Small intestine (tissue), 7 donors: ENCODE measurements around the gene RYR2. TPM values are rescaled to one million over a fixed set of nuclear protein-coding genes. Genes with fewer than 3 reads are reported as not detected.
"Not testable (repeated sequence)": the region's sequence is repeated elsewhere in the genome, so short reads cannot be mapped to it uniquely, and the experiment has no call there.

Experiments used
- DNase-seq, 2 donors: peaks; one replicate each; pipeline versions ENCODE4 v3.0.0 to v3.0.0-alpha.2; 2013
- FAIRE-seq: peaks from 2 replicates; lab custom pipeline; 2012; peaks lifted over from hg19 to GRCh38; lab: Jason Lieb, UNC
- H3K27ac ChIP-seq, 3 donors: one replicate each; pipeline ENCODE4 v1.5.1; 2013; ENCODE audit warnings: low read length in 2 of 3, mild to moderate bottlenecking in 2 of 3, control low read depth in 1 of 3, inconsistent platforms in 1 of 3, low read depth in 1 of 3, moderate library complexity in 1 of 3
- H3K27me3 ChIP-seq, 3 donors: one replicate each; pipeline ENCODE4 v1.6.1; 2013; ENCODE audit warnings: low read length in 3 of 3, inconsistent platforms in 1 of 3; ENCODE audit not compliant: control insufficient read depth in 3 of 3, insufficient read depth in 3 of 3
- H3K36me3 ChIP-seq, 3 donors: one replicate each; pipeline ENCODE4 v1.6.1; 2013; ENCODE audit warnings: low read length in 3 of 3, inconsistent platforms in 1 of 3, low read depth in 1 of 3, mild to moderate bottlenecking in 1 of 3, moderate library complexity in 1 of 3; ENCODE audit not compliant: control insufficient read depth in 3 of 3, insufficient read depth in 2 of 3
- H3K4me1 ChIP-seq, 3 donors: one replicate each; pipeline ENCODE4 v1.6.1; 2013; ENCODE audit warnings: low read length in 2 of 3, inconsistent platforms in 1 of 3, low read depth in 1 of 3, mild to moderate bottlenecking in 1 of 3, moderate library complexity in 1 of 3; ENCODE audit not compliant: control insufficient read depth in 3 of 3, insufficient read depth in 2 of 3
- H3K4me3 ChIP-seq, 3 donors: one replicate each; pipeline ENCODE4 v1.5.1; 2013; ENCODE audit warnings: low read length in 3 of 3, control low read depth in 1 of 3, inconsistent platforms in 1 of 3, low read depth in 1 of 3, mild to moderate bottlenecking in 1 of 3, moderate library complexity in 1 of 3
- H3K9me3 ChIP-seq, 2 donors: one replicate each; pipeline ENCODE4 v1.6.1; 2013; ENCODE audit warnings: low read depth in 1 of 2, low read length in 1 of 2; ENCODE audit not compliant: control insufficient read depth in 2 of 2, insufficient read depth in 1 of 2
- WGBS, 3 donors: extraction: QIAGEN DNeasy Blood & Tissue Kit; methylation state at CpG; one replicate each; pipeline ENCODE4 v1.1.7; 2013; 5-methylcytosine and 5-hydroxymethylcytosine counted together
- polyA plus RNA-seq, 4 donors: library from polyadenylated mRNA; stranded (reverse) in 3 of 4; unstranded in 1 of 4; fragments of 200-250 nt in 3 of 4; fragments of 120-200 nt in 1 of 4; gene quantifications; one replicate each; pipeline versions ENCODE4 v1.2.1 to v1.2.3, GENCODE V29; 2013
- donor health status: healthy with polysubstance abuse.
- donor health status: control.
- donor health status: control.
- donor health status: Bipolar disorder and iron deficiency.
- donor health status: healthy.

RYR2 gene
- polyA plus RNA-seq, 4 donors = 0.22 to 1.5 (median 0.62) TPM

DNA sequence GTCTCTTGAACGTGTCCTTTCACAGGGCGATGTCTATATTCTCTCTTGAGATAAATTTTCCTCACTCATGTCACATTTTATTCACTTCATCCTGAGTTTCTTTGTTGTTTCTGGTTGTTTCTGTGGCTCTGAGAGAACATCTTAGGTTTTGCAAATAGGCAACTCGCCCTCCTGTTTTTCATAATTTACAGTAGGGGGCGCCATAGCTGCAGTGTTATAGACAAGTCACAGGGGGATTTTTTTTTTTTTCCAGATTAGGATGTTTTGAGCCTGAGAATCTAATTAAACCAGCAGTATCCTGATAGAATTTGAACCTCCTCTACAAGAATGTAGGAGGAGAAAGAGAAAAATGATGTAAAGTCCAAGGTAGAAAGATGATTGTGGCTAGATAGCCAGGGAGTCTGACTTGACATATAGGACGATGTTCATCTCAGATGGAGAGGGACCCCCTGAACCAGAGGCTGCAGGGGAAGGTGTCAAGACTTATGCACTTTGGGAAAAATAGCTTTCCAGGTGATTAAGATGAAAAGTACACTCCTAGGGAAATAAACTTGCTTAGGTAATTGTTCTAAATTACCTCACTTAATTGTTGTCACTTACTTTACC is 772.4 kb downstream of the RYR2 start:
- WGBS, 3 donors = 42 to 48% (median 47%) methylated on average over 5 of the region's 5 CpGs
- Histone ChIP-seq H3K27me3 (no peaks in the 10 kb centered on the region), H3K4me1 (no peaks in the 10 kb centered on the region), H3K9me3 (no peaks in the 10 kb centered on the region), H3K4me3 (no peak overlapping the region), H3K27ac (no peak overlapping the region), H3K36me3 (no peaks in the 10 kb centered on the region)
- DNase-seq (no peak), FAIRE-seq (no peak)

DNA sequence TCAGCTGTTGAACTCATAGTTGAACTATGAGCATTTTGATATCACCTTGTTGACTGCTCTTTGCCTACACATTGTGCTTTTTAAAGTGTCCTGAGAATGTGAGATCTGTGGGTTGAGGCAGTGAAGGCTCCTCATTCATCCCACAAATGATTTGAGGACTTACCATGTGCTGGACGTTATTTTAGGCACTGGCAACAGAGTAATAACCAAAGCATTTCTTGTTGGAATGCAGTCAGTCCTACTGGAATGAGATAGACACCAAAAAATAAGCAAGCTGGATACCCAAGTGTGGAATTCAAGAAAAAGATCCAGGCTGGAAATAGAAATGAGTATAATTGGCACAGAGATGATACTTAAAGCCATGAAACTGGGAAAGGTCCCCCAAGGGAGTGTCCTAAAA is 775.3 kb downstream of the RYR2 start:
- no peak overlapping the region for H3K27ac ChIP-seq
- no peak for DNase-seq
- no peaks in the 10 kb centered on the region for H3K9me3 ChIP-seq
- no peak for FAIRE-seq
- no peaks in the 10 kb centered on the region for H3K4me1 ChIP-seq
- no peaks in the 10 kb centered on the region for H3K27me3 ChIP-seq
- no peaks in the 10 kb centered on the region for H3K36me3 ChIP-seq
- 24 to 38% (median 37%) methylated on average over 1 of the region's 1 CpG for WGBS, 3 donors
- no peak overlapping the region for H3K4me3 ChIP-seq

DNA sequence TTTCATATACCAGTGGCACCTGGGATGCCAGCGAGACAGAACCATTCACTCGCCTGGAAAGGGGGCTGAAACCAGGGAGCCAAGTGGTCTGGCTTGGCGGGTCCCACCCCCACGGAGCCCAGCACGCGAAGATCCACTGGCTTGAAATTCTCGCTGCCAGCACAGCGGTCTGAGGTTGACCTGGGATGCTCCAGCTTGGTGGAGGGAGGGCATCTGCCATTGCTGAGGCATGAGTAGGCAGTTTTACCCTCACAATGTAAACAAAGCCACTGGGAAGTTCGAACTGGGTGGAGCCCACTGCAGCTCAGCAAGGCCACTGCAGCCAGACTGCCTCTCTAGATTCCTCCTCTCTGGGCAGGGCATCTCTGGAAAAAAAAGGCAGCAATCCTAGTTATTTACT is 778.6 kb downstream of the RYR2 start:
- H3K36me3 ChIP-seq, H3K4me1 ChIP-seq, H3K27me3 ChIP-seq, DNase-seq, FAIRE-seq, H3K4me3 ChIP-seq, H3K27ac ChIP-seq, H3K9me3 ChIP-seq: not testable (repeated sequence)
- WGBS, 3 donors = 56 to 84% (median 77%) methylated on average over 9 of the region's 9 CpGs

DNA sequence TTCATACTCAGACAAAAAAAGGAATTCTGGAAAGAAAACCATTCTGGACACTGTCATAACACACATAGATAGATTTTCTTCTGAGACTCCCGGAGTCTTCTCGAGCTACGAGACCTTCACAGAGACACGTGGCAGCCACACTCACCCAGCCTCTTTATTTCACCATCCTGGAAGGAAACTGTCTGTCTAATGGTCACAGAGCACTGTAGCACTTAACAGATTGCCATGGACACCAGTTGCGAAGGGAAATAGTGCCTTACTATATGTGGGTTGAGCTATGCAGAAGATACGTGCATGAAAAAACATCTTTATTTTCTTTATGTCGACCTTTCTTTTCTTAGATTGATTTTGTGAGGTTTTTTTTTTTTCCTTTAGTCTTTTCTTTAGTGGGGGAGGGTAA is 790.9 kb downstream of the RYR2 start:
- FAIRE-seq = no peak
- no peak overlapping the region for H3K27ac ChIP-seq
- no peak overlapping the region for H3K4me3 ChIP-seq
- peaks cover 0 to 1% (median 0%) of the 10 kb centered on the region in 3 donors for H3K27me3 ChIP-seq
- no peaks in the 10 kb centered on the region for H3K36me3 ChIP-seq
- WGBS, 3 donors = 68 to 84% (median 78%) methylated on average over 7 of the region's 7 CpGs
- H3K9me3 ChIP-seq = no peaks in the 10 kb centered on the region
- no peak for DNase-seq
- no peaks in the 10 kb centered on the region for H3K4me1 ChIP-seq

DNA sequence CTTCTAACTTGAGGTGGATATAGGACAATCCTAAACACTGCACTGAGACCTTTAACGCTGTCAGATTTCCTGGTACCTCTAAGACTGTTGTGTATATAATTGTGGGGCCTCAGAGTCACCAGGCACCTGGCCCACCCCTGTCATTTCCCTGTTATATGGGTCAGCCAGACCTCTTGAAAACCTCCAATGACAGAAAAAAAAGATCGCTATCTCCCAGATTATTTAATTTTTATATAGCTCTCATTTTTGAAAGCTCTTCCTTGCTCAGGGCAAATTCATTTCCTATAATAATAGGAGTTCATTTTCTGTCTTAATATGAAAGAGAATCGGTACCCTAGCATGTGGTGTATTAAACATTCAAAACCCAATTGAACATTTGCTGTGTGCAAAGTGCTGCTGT is 792.1 kb downstream of the RYR2 start:
- Histone ChIP-seq H3K27ac (no peak overlapping the region), H3K4me3 (no peak overlapping the region), H3K9me3 (no peaks in the 10 kb centered on the region), H3K4me1 (no peaks in the 10 kb centered on the region), H3K27me3 (peaks cover 0 to 1% (median 0%) of the 10 kb centered on the region in 3 donors), H3K36me3 (no peaks in the 10 kb centered on the region)
- WGBS, 3 donors = 77 to 87% (median 81%) methylated on average over 3 of the region's 3 CpGs
- FAIRE-seq (no peak), DNase-seq (no peak)

DNA sequence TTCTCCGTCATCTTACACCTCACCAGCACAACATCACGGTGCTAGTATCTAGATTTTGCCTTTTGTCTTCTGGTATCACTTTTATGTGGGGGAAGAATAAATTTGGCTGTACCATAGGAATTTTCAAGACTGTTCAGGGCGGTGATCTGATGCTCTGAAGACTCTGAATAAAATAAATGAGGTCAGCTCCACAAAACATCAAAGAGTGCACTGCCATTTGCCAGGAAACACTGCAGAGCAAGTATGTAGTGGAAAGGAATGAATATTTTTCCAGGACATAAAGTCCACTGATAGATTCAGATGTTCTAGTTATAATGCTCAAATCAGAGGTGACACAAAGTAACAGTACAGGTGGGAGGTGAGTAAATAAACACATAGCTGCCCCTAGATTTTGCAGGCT is 792.5 kb downstream of the RYR2 start:
- no peak overlapping the region for H3K27ac ChIP-seq
- 81 to 85% (median 84%) methylated on average over 3 of the region's 3 CpGs for WGBS, 3 donors
- no peak overlapping the region for H3K4me3 ChIP-seq
- DNase-seq = no peak
- no peaks in the 10 kb centered on the region for H3K36me3 ChIP-seq
- no peaks in the 10 kb centered on the region for H3K4me1 ChIP-seq
- H3K9me3 ChIP-seq = no peaks in the 10 kb centered on the region
- H3K27me3 ChIP-seq = peaks cover 0 to 1% (median 0%) of the 10 kb centered on the region in 3 donors
- no peak for FAIRE-seq

DNA sequence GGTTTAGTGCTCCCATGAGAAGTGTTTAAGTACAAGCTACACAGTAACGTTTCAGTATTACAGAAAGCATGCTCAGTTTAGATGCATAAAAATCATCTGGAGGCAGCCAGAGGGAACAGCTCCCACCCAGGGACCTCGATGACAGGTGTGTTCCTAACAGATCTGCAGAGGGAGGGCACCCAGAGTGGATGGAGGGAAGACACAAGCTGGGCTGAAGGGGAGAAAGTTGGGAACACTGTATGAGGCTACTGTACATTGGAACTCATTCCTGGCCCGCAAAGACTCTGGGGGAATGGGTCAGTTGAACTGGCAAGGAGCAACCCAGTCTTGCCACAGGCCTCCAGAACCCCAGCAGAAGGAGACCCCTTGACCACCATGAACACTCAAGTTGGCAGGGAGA is 796.3 kb downstream of the RYR2 start:
- WGBS, 3 donors = 51 to 66% (median 59%) methylated on average over 3 of the region's 3 CpGs

DNA sequence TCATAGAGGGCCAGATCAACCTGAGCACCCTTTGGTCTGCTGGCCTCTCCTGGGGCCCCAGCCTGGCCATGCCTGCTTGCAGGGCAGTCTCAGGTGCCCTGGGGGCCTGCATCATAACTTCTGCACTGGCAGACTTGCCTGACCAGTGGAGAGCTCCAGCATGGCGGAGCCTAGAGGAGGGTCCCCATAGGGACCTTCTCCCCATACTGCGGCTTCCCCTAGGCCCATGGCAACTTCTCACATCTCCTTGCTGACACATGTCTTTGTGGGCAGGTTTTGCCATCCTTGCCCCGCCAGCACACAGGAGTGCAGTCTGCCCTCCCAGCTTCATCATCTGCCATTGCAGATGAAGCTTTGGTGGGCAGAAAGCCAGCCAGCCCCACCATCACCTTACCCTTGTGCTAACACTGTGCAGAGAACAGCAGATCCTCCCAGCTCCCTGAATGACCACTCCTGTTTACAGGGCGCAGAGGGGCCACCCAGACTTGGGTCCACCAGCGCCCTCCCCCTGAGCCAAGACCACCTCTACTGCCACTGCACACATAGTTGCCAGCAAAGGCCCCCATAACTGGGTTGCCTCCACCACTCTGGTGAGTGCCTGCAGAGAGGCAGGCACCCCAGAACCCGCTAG is 797.0 kb downstream of the RYR2 start:
- FAIRE-seq (no peak), DNase-seq (no peak)
- no peaks in the 10 kb centered on the region for H3K36me3 ChIP-seq
- WGBS, 3 donors = 87 to 96% (median 92%) methylated on average over 6 of the region's 6 CpGs
- no peaks in the 10 kb centered on the region for H3K9me3 ChIP-seq
- H3K4me3 ChIP-seq = no peak overlapping the region
- H3K4me1 ChIP-seq = no peaks in the 10 kb centered on the region
- no peak overlapping the region for H3K27ac ChIP-seq
- H3K27me3 ChIP-seq = no peaks in the 10 kb centered on the region

More for the DNA sequence above, 796.3 kb downstream of the RYR2 start:
- FAIRE-seq = no peak
- Histone ChIP-seq H3K4me1 (no peaks in the 10 kb centered on the region), H3K27ac (no peak overlapping the region), H3K36me3 (no peaks in the 10 kb centered on the region), H3K27me3 (no peaks in the 10 kb centered on the region), H3K4me3 (no peak overlapping the region), H3K9me3 (no peaks in the 10 kb centered on the region)
- no peak for DNase-seq

DNA sequence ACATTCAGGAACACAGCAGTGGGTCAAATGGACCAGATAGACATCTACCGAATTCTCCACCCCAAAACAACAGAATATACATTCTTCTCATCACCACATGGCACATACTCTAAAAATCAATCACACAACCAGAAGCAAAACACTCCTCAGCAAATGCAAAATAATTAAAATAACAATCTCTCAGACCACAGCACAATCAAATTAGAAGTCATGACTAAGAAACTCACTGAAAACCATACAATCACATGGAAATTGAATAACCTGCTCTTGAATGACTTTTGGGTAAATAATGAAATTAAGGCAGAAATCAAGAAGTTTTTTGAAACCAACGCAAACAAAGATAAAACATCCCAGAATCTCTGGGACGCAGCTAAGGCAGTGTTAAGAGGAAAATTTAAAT is 799.5 kb downstream of the RYR2 start:
- H3K9me3 ChIP-seq = no peaks in the 10 kb centered on the region
- H3K4me1 ChIP-seq = no peaks in the 10 kb centered on the region
- no peaks in the 10 kb centered on the region for H3K27me3 ChIP-seq
- no peak for FAIRE-seq
- WGBS, 3 donors = 67 to 76% (median 74%) methylated on average over 3 of the region's 3 CpGs
- no peak overlapping the region for H3K4me3 ChIP-seq
- no peak for DNase-seq
- no peak overlapping the region for H3K27ac ChIP-seq
- H3K36me3 ChIP-seq = no peaks in the 10 kb centered on the region
